Astrocyte (in vitro differentiated cells and primary cell): ENCODE data around the gene SFTA2. TPM values are rescaled to one million over a fixed set of nuclear protein-coding genes. Genes with fewer than 3 reads are reported as not detected.
"Not testable (repeated sequence)": the region's sequence is repeated elsewhere in the genome, so short reads cannot be mapped to it uniquely, and the experiment has no call there.

Source experiments
- DNase-seq: peaks from one replicate; pipeline ENCODE4 v3.0.0-alpha.2; 2010; ENCODE audit warnings: low read depth
- FAIRE-seq: peaks from 2 replicates; lab custom pipeline; 2011; peaks lifted over from hg19 to GRCh38; lab: Jason Lieb, UNC
- H2AFZ ChIP-seq: 2 replicates; pipeline ENCODE4 v1.6.0; 2012; ENCODE audit warnings: low read depth, low read length, inconsistent platforms
- H3K27ac ChIP-seq: 2 replicates; pipeline ENCODE4 v1.5.1; 2011; ENCODE audit warnings: low read depth, low read length, inconsistent platforms
- H3K27me3 ChIP-seq: 2 replicates; pipeline ENCODE4 v1.6.0; 2011; ENCODE audit warnings: low read length, inconsistent platforms; ENCODE audit not compliant: insufficient read depth
- H3K36me3 ChIP-seq: 2 replicates; pipeline ENCODE4 v1.5.1; 2011; ENCODE audit warnings: low read length, inconsistent platforms; ENCODE audit not compliant: insufficient read depth
- H3K4me1 ChIP-seq: 2 replicates; pipeline ENCODE4 v1.5.1; 2011; ENCODE audit warnings: low read length, inconsistent platforms; ENCODE audit not compliant: insufficient read depth
- H3K4me2 ChIP-seq: 2 replicates; pipeline ENCODE4 v1.6.0; 2012; ENCODE audit warnings: low read length, inconsistent platforms
- H3K4me3 ChIP-seq: 2 replicates; pipeline ENCODE4 v1.5.1; 2011; ENCODE audit warnings: low read depth, mild to moderate bottlenecking, low read length, inconsistent platforms; ENCODE audit not compliant: insufficient read depth
- H3K79me2 ChIP-seq: 2 replicates; pipeline ENCODE4 v1.6.0; 2012; ENCODE audit warnings: mild to moderate bottlenecking, low read length, inconsistent platforms; ENCODE audit not compliant: insufficient read depth
- H3K9ac ChIP-seq: 2 replicates; pipeline ENCODE4 v1.6.0; 2012; ENCODE audit warnings: mild to moderate bottlenecking, low read length, inconsistent platforms
- H3K9me3 ChIP-seq: 2 replicates; pipeline ENCODE4 v1.5.1; 2012; ENCODE audit warnings: low read depth, mild to moderate bottlenecking, low read length, inconsistent platforms; ENCODE audit not compliant: insufficient read depth
- H4K20me1 ChIP-seq: 2 replicates; pipeline ENCODE4 v1.6.0; 2012; ENCODE audit warnings: low read length, inconsistent platforms; ENCODE audit not compliant: insufficient read depth
- H3K27ac Mint-ChIP-seq: one replicate; pipeline ENCODE4 v1.8.0; 2021; ENCODE audit warnings: mild to moderate bottlenecking, mixed read lengths; ENCODE audit not compliant: unreplicated experiment
- H3K27me3 Mint-ChIP-seq: one replicate; pipeline ENCODE4 v1.8.0; 2021; ENCODE audit warnings: low read depth, mixed read lengths; ENCODE audit not compliant: unreplicated experiment
- H3K36me3 Mint-ChIP-seq: one replicate; pipeline ENCODE4 v1.8.0; 2021; ENCODE audit warnings: low read depth, mixed read lengths; ENCODE audit not compliant: unreplicated experiment
- H3K4me1 Mint-ChIP-seq: one replicate; pipeline ENCODE4 v1.8.0; 2021; ENCODE audit warnings: low read depth, mixed read lengths; ENCODE audit not compliant: unreplicated experiment
- H3K4me3 Mint-ChIP-seq: one replicate; pipeline ENCODE4 v1.8.0; 2021; ENCODE audit warnings: mild to moderate bottlenecking, moderate library complexity, mixed read lengths; ENCODE audit not compliant: unreplicated experiment
- H3K9me3 Mint-ChIP-seq: one replicate; pipeline ENCODE4 v1.8.0; 2021; ENCODE audit warnings: mild to moderate bottlenecking, mixed read lengths; ENCODE audit not compliant: unreplicated experiment
- CTCF ChIP-seq: IDR thresholded peaks from 2 replicates; pipeline ENCODE4 v1.5.1; 2011; ENCODE audit warnings: low read depth, mild to moderate bottlenecking, inconsistent platforms, low read length, moderate library complexity; ENCODE audit not compliant: insufficient read depth
- EZH2 ChIP-seq: IDR thresholded peaks from 2 replicates; pipeline ENCODE4 v1.6.1; 2012; ENCODE audit warnings: mild to moderate bottlenecking, low read length, inconsistent platforms; ENCODE audit not compliant: insufficient read depth
- total RNA-seq: library from RNA; stranded (reverse); gene quantifications from 2 replicates; pipeline ENCODE4 v1.2.1, GENCODE V29; 2021

SFTA2 gene
- total RNA-seq, 1 donor from 2014 or later, result not detected

- no peak for DNase-seq
- no peak overlapping the region for H2AFZ ChIP-seq
- TF ChIP-seq EZH2 (no peak), CTCF (no peak)
- Mint-ChIP-seq H3K27me3 (peaks cover 23% of the 10 kb centered on the region), H3K4me3 (no peak overlapping the region), H3K36me3 (peaks cover 1% of the 10 kb centered on the region), H3K27ac (no peak overlapping the region), H3K4me1 (peaks cover 2% of the 10 kb centered on the region), H3K9me3 (peaks cover 4% of the 10 kb centered on the region)
- H3K4me2 ChIP-seq, result no peak overlapping the region
- H3K27ac ChIP-seq, result no peak overlapping the region
- no peaks in the 10 kb centered on the region for H3K27me3 ChIP-seq
- no peaks in the 10 kb centered on the region for H3K4me1 ChIP-seq
- no peaks in the 10 kb centered on the region for H4K20me1 ChIP-seq
- no peak overlapping the region for H3K9ac ChIP-seq
- no peak for FAIRE-seq
- no peaks in the 10 kb centered on the region for H3K9me3 ChIP-seq
- no peaks in the 10 kb centered on the region for H3K79me2 ChIP-seq
- no peaks in the 10 kb centered on the region for H3K36me3 ChIP-seq
- H3K4me3 ChIP-seq, result no peak overlapping the region
These were observed 42.7 kb upstream of the SFTA2 start for GRCh38 chr6:30974490-30975252.

- H3K4me3 ChIP-seq, result no peak overlapping the region
- Mint-ChIP-seq H3K27me3 (peaks cover 25% of the 10 kb centered on the region), H3K36me3 (peaks cover 1% of the 10 kb centered on the region), H3K9me3 (peaks cover 6% of the 10 kb centered on the region), H3K27ac (peak overlapping the region; percentile 22), H3K4me1 (no peaks in the 10 kb centered on the region), H3K4me3 (no peak overlapping the region)
- H3K27me3 ChIP-seq, result no peaks in the 10 kb centered on the region
- no peaks in the 10 kb centered on the region for H3K79me2 ChIP-seq
- no peak overlapping the region for H2AFZ ChIP-seq
- no peaks in the 10 kb centered on the region for H3K9me3 ChIP-seq
- DNase-seq (no peak), FAIRE-seq (no peak)
- H3K27ac ChIP-seq, result no peak overlapping the region
- no peaks in the 10 kb centered on the region for H3K36me3 ChIP-seq
- no peak overlapping the region for H3K4me2 ChIP-seq
- no peak overlapping the region for H3K9ac ChIP-seq
- TF ChIP-seq CTCF (no peak), EZH2 (no peak)
- H3K4me1 ChIP-seq, result no peaks in the 10 kb centered on the region
- no peaks in the 10 kb centered on the region for H4K20me1 ChIP-seq
These were observed 40.8 kb upstream of the SFTA2 start for GRCh38 chr6:30972816-30973215.

GRCh38 chr6:30970946-30971345 is 39.0 kb upstream of the SFTA2 start:
- H3K79me2 ChIP-seq, result no peaks in the 10 kb centered on the region
- Mint-ChIP-seq H3K27me3 (peaks cover 31% of the 10 kb centered on the region), H3K36me3 (peaks cover 3% of the 10 kb centered on the region), H3K4me3 (no peak overlapping the region), H3K4me1 (no peaks in the 10 kb centered on the region), H3K27ac (no peak overlapping the region), H3K9me3 (peaks cover 6% of the 10 kb centered on the region)
- TF ChIP-seq CTCF (no peak), EZH2 (no peak)
- no peak overlapping the region for H3K4me2 ChIP-seq
- H3K27me3 ChIP-seq, result no peaks in the 10 kb centered on the region
- no peaks in the 10 kb centered on the region for H3K36me3 ChIP-seq
- no peak overlapping the region for H3K27ac ChIP-seq
- FAIRE-seq (no peak), DNase-seq (no peak)
- H3K4me3 ChIP-seq, result no peak overlapping the region
- no peaks in the 10 kb centered on the region for H3K9me3 ChIP-seq
- no peak overlapping the region for H3K9ac ChIP-seq
- H3K4me1 ChIP-seq, result no peaks in the 10 kb centered on the region
- no peak overlapping the region for H2AFZ ChIP-seq
- no peaks in the 10 kb centered on the region for H4K20me1 ChIP-seq

- not testable (repeated sequence) for H3K36me3 Mint-ChIP-seq, H3K27ac ChIP-seq, H3K4me1 Mint-ChIP-seq, H3K4me1 ChIP-seq, H3K79me2 ChIP-seq, H3K4me2 ChIP-seq, H3K9ac ChIP-seq, H3K36me3 ChIP-seq, H3K27me3 ChIP-seq, H2AFZ ChIP-seq, H3K9me3 ChIP-seq, H3K4me3 ChIP-seq, H3K27ac Mint-ChIP-seq, H3K4me3 Mint-ChIP-seq, H4K20me1 ChIP-seq, DNase-seq, FAIRE-seq
- H3K9me3 Mint-ChIP-seq, result peaks cover 13% of the 10 kb centered on the region
- peaks cover 42% of the 10 kb centered on the region for H3K27me3 Mint-ChIP-seq
These were observed 37.2 kb upstream of the SFTA2 start for GRCh38 chr6:30969171-30969570.
